Stomach (tissue), 4 donors: ENCODE measurements around the gene IL12B.

Experiments used
- CTCF ChIP-seq, 7 experiments: fragments of 450-650 bp in 4 of 7; fragments of 200-600 bp in 3 of 7; sonication (generic) in 3 of 7; IDR thresholded peaks; one replicate each; pipeline ENCODE4 v1.5.1; 2016 to 2019; ENCODE audit warnings: antibody characterized with exemption in 7 of 7, control low read depth in 2 of 7, mild to moderate bottlenecking in 1 of 7
- EP300 ChIP-seq: sonication (generic); formaldehyde crosslinking; IDR thresholded peaks from one replicate; pipeline ENCODE4 v1.6.1; 2017; ENCODE audit warnings: antibody characterized with exemption
- POLR2A ChIP-seq, 4 donors: fragments of 450-650 bp; IDR thresholded peaks; one replicate each; pipeline ENCODE4 v1.6.1; 2016; ENCODE audit warnings: antibody characterized with exemption in 4 of 4, control low read depth in 2 of 4, mild to moderate bottlenecking in 1 of 4, moderate library complexity in 1 of 4
- POLR2AphosphoS5 ChIP-seq, 3 donors: sonication (generic); formaldehyde crosslinking; IDR thresholded peaks; one replicate each; pipeline ENCODE4 v1.6.1; 2016; ENCODE audit warnings: antibody characterized with exemption in 3 of 3

DNA sequence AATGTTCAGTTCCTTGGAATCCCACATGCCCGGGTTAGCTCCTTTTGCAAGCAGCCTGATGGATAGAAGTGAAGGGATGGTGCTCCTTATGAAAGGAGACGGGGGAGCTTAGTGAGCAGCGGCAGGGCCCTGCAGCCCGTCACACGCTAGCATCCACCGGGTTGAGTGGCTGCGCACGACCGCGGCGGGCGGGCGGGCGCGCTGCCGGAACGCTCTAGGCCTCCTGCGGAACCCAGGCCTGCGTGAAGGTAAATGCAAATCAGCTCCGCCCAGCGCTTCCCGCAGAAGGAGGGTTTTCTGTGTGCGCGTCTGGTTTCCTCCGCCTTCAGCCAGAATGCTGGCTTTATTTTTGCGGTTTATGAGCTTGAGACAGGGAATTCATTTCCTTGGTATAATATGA is 19.8 kb downstream of the IL12B start:
- TF ChIP-seq CTCF (IDR thresholded peaks at IDR 0.05) (no peak), POLR2A (IDR thresholded peaks at IDR 0.05) (no peak), POLR2AphosphoS5 (IDR thresholded peaks at IDR 0.05) (no peak), EP300 (no peak)
